ENCODE results near the gene MXRA8. TPM values are rescaled to one million over a fixed set of nuclear protein-coding genes. Genes with fewer than 3 reads are reported as not detected.

Gene MXRA8
- total and polyA plus RNA-seq, 4 donors, result 38.5 to 213 (median 66.9) TPM

GRCh38 chr1:1335792-1336248 is 22.5 kb downstream of the MXRA8 start:
- H3K36me3 ChIP-seq (ENCODE audit: control insufficient read depth in 4 of 4, insufficient read depth in 4 of 4, low read length in 4 of 4), result peaks cover 4 to 53% (median 8%) of the 10 kb centered on the region in 4 donors
- DNase-seq, result no peak
- peaks cover 0 to 5% (median 0%) of the 10 kb centered on the region in 4 donors for H3K9me3 ChIP-seq (ENCODE audit: control insufficient read depth in 4 of 4, insufficient read depth in 3 of 4, low read length in 3 of 4)
- H3K4me1 ChIP-seq (ENCODE audit: control insufficient read depth in 5 of 5, insufficient read depth in 5 of 5, low read length in 5 of 5), result peaks cover 0 to 2% (median 0%) of the 10 kb centered on the region in 5 donors
- TF ChIP-seq CTCF (IDR thresholded peaks at IDR 0.05; ENCODE audit: control extremely low read depth, extremely low read depth), result no peak
- WGBS, 2 donors, result 91% methylated on average over 20 to 21 of the region's 21 CpGs
- no peak overlapping the region for H3K27ac ChIP-seq (ENCODE audit: low read depth in 1 of 2, low read length in 1 of 2)
- ATAC-seq (ENCODE audit: insufficient read depth, low FRiP score), result no peak
- H3K27me3 ChIP-seq (ENCODE audit: control insufficient read depth in 3 of 3, insufficient read depth in 3 of 3, low read length in 2 of 3), result no peaks in the 10 kb centered on the region
- H3K9ac ChIP-seq (ENCODE audit: insufficient read depth in 1 of 2, low read length in 2 of 2), result no peak overlapping the region
- H3K4me3 ChIP-seq, result no peak overlapping the region

- Histone ChIP-seq H3K4me3 (no peak overlapping the region), H3K27ac (ENCODE audit: low read depth in 1 of 2, low read length in 1 of 2) (no peak overlapping the region), H3K9me3 (ENCODE audit: control insufficient read depth in 4 of 4, insufficient read depth in 3 of 4, low read length in 3 of 4) (peaks cover 0 to 5% (median 0%) of the 10 kb centered on the region in 4 donors), H3K9ac (ENCODE audit: insufficient read depth in 1 of 2, low read length in 2 of 2) (no peak overlapping the region), H3K4me1 (ENCODE audit: control insufficient read depth in 5 of 5, insufficient read depth in 5 of 5, low read length in 5 of 5) (peaks cover 0 to 2% (median 0%) of the 10 kb centered on the region in 5 donors), H3K27me3 (ENCODE audit: control insufficient read depth in 3 of 3, insufficient read depth in 3 of 3, low read length in 2 of 3) (no peaks in the 10 kb centered on the region), H3K36me3 (ENCODE audit: control insufficient read depth in 4 of 4, insufficient read depth in 4 of 4, low read length in 4 of 4) (peaks cover 0 to 48% (median 8%) of the 10 kb centered on the region in 4 donors)
- TF ChIP-seq CTCF (IDR thresholded peaks at IDR 0.05; ENCODE audit: control extremely low read depth, extremely low read depth), result no peak
- DNase-seq (no peak), ATAC-seq (ENCODE audit: insufficient read depth, low FRiP score) (no peak)
- 84 to 89% methylated on average over 16 of the region's 16 CpGs for WGBS, 2 donors
Observed at GRCh38 chr1:1335283-1335682, 23.1 kb downstream of the MXRA8 start.

GRCh38 chr1:1334835-1335234 is 23.5 kb downstream of the MXRA8 start:
- Histone ChIP-seq H3K36me3 (ENCODE audit: control insufficient read depth in 4 of 4, insufficient read depth in 4 of 4, low read length in 4 of 4) (peaks cover 0 to 44% (median 8%) of the 10 kb centered on the region in 4 donors), H3K9me3 (ENCODE audit: control insufficient read depth in 4 of 4, insufficient read depth in 3 of 4, low read length in 3 of 4) (peaks cover 0 to 5% (median 0%) of the 10 kb centered on the region in 4 donors), H3K27me3 (ENCODE audit: control insufficient read depth in 3 of 3, insufficient read depth in 3 of 3, low read length in 2 of 3) (no peaks in the 10 kb centered on the region), H3K4me1 (ENCODE audit: control insufficient read depth in 5 of 5, insufficient read depth in 5 of 5, low read length in 5 of 5) (peaks cover 0 to 2% (median 0%) of the 10 kb centered on the region in 5 donors), H3K27ac (ENCODE audit: low read depth in 1 of 2, low read length in 1 of 2) (no peak overlapping the region), H3K4me3 (no peak overlapping the region), H3K9ac (ENCODE audit: insufficient read depth in 1 of 2, low read length in 2 of 2) (no peak overlapping the region)
- DNase-seq (no peak), ATAC-seq (ENCODE audit: insufficient read depth, low FRiP score) (no peak)
- WGBS, 2 donors, result 78 to 82% methylated on average over 11 of the region's 11 CpGs
- no peak for TF ChIP-seq CTCF (IDR thresholded peaks at IDR 0.05; ENCODE audit: control extremely low read depth, extremely low read depth)

Measured in lung (tissue), 12 donors.